PFSK-1 (cell line): ENCODE data around the gene ADAP1.

Experiments used
- FOXP2 ChIP-seq: optimal IDR thresholded peaks from 2 replicates; pipeline ENCODE3; 2011; ENCODE audit warnings: borderline replicate concordance, control low read depth, inconsistent platforms; ENCODE audit not compliant: insufficient read depth; ENCODE audit errors: extremely low read length, extremely low read depth
- POLR2AphosphoS5 ChIP-seq: IDR thresholded peaks from 2 replicates; pipeline ENCODE4 v1.6.1; 2012; ENCODE audit warnings: low read depth, mild to moderate bottlenecking, control low read depth, low read length, moderate library complexity
- TAF1 ChIP-seq: IDR thresholded peaks from 2 replicates; pipeline ENCODE4 v1.6.1; 2012; ENCODE audit warnings: low read length, control low read depth, borderline replicate concordance; ENCODE audit not compliant: insufficient read depth

- TF ChIP-seq POLR2AphosphoS5 (no peak), TAF1 (no peak), FOXP2 (no peak)
These were observed 5.2 kb downstream of the ADAP1 start for GRCh38 chr7:949021-949934.
